GM12873 (cell line): ENCODE results near the gene AMFR.
A peak's percentile ranks its signal among the peaks of the same experiment; 100 is the strongest.

Source experiments
- TF ChIP-seq, protein P1 (sequence below): IDR thresholded peaks from 2 replicates; pipeline ENCODE4 v1.5.1; 2012; ENCODE audit warnings: low read depth, mild to moderate bottlenecking, moderate library complexity, low read length, control low read depth; ENCODE audit not compliant: insufficient read depth; ENCODE audit errors: missing control alignments

The AMFR gene

DNA sequence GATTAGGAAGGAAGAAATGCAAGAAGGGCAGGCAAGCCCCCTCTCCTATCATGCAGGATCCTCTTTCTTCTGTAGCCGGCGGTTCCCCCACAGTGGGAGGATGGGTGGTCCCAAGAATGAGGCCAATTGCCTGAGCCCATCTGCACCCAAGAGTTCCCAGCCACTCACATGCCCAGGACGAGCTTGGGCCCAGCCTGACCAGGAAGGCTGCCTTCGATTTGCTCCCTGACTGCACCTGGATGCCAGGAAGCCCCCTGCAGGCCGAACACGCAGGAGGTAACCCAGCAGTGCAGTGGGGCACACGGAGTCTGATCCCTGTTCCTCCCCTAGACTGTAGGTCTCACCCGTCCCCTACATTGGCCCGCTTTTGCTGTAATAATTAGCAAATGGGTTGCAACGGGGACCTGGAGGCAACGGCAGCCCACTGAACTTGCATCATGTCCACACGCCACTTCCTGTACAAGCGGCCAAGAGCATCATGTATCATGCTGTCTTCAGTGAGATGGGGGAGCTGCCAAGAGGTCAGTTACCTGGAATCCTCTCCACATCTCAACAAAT, 67.5 kb downstream of the AMFR start:
- TF ChIP-seq, protein P1, sequence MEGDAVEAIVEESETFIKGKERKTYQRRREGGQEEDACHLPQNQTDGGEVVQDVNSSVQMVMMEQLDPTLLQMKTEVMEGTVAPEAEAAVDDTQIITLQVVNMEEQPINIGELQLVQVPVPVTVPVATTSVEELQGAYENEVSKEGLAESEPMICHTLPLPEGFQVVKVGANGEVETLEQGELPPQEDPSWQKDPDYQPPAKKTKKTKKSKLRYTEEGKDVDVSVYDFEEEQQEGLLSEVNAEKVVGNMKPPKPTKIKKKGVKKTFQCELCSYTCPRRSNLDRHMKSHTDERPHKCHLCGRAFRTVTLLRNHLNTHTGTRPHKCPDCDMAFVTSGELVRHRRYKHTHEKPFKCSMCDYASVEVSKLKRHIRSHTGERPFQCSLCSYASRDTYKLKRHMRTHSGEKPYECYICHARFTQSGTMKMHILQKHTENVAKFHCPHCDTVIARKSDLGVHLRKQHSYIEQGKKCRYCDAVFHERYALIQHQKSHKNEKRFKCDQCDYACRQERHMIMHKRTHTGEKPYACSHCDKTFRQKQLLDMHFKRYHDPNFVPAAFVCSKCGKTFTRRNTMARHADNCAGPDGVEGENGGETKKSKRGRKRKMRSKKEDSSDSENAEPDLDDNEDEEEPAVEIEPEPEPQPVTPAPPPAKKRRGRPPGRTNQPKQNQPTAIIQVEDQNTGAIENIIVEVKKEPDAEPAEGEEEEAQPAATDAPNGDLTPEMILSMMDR, result peak; percentile 18

DNA sequence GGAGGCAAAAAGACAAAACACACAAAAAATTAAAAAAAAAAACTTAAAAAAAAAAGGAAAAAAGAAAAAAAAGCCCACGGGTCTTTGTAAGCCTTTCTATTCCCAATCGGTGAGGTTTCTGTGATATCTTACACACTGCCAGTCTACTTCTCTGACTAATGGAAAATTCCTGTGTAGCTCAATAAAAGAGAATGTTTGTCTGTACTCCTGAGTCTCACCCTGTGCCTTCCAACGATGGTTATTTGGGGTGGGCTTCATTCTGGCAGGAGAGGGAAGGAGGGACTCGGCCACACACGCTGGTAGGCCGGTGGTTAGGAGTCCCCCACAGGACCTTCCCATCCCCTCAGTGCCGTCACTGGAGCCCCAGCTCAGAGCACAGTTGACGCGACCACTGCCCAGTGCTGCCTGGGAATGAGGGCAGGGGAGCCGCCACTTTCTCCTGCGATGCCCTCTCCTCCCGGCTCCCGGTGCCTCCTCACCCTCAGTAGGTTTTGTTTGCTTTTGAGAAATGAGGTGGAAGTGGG, 68.0 kb downstream of the AMFR start:
- TF ChIP-seq, protein P1, result no peak

DNA sequence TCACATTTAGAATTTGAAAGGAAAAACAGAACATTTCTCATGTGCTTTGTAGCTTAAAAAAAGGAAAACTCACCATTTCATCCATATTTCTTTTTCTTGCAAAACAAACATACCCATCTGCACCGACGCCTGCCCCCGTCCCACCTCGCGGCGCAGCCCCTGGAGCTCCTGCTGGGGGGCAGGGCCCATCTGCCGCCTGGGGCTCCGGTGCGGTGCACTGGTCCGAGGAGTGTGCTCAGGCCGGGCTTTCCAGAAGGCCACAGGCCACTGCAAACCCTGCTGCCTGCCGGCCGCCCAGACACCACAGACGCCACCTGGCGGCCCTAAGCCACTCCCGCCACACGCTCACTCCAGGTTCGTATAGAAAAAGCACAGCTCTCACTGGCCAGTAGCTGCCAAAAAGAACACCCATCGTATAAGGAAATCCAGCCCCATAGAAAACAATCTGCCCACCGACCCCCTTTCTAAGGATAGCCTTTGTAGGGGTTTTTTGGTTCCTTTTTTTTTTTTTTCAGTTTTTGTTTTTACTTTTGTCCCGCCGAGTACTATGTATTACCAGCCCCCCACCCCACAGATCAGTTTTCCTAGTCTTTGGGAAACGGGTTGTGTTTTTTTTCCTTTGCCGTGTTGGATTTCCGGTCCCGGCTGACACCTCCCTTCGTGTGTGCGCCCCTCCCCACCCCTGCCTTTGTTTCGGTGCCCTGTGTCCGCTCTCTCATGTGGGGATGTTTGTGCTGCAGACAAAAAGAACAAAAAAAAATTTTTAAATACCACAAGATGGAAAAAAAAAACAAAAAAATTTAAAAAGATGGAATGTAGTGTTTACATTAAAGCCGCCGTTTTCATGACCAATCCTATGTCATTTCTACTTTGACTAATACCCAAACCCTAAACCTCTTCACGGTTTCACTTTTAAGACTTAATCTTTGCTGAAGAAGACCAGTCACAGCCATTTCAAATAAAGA, 68.8 kb downstream of the AMFR start:
- TF ChIP-seq, protein P1, result peak; percentile 88

DNA sequence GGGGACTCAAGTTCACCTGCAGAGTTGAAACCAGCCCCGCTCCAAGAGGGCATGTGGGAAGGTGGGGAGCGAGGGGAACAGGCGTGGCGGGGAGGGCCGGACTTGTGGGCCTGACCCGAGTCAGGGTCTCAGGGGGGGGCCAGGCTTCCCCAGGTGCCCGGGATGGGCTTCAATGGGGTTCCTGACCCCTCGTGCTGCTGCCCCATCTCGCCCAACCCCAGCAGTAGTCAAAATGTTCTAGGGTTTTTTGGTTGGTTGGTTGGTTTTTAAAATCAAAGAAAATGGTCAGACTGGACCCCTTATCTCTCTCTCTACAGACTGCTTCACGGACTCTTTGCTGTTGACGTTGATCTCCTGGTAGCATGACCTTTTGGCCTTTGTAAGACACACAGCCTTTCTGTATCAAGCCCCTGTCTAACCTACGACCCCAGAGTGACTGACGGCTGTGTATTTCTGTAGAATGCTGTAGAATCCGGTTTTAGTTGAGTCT, 69.5 kb downstream of the AMFR start:
- TF ChIP-seq, protein P1, result no peak

DNA sequence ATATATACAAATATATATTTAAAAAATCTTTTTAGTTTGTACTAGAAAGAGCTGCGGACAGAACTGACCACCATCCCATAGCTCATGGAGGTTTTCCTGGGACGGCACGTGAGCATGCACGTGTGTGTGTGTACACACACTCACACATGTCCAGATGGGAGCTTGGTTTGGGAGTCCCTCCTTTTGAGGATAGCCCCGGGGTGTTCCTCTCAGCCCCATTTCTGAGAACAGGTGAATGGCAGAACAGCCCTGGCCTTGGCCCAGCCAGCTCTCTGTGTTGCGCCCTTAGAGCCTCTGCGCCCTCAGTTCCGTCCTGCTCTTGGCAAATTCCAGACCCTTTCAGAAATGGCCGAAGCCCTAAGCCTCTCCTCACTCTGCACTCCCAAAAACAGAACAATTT, 70.1 kb downstream of the AMFR start:
- TF ChIP-seq, protein P1, result no peak

DNA sequence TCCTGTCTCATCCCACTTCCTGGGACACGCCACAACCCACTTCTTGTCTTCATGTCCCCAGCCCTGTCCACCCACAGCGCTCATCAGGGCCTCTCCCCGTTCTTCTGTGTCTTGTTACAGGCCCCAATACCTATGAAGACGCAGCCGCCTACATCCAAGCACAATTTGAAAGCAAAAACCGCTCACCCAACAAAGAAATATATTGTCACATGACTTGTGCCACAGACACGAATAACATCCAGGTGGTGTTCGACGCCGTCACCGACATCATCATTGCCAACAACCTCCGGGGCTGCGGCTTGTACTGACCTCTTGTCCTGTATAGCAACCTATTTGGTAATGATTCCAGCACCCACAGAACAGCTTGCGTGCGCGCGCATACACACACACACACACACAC, 70.6 kb downstream of the AMFR start:
- TF ChIP-seq, protein P1, result no peak

DNA sequence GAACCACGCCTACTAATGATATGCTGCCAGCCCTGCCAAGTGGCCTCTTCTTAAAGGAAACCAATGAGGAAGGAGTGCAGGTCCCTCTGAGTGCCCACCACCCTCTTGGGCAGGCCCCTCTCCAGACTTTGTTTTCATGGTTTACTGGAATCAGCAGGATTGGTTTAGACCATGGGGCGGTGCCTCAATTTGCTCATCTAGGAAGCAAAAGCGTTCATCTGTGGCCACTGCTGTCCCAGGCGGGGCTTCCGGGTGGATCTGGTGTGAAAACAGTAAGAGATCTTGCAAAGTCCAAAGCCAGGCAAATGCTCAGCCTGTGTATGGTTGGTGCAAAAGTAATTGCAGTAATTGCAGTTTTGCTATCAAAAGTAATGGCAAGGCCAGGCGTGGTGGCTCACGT, 71.3 kb downstream of the AMFR start:
- TF ChIP-seq, protein P1, result no peak
